Activated CD4-positive, alpha-beta T cell treated with anti-CD3 and anti-CD28 coated beads, Interleukin-2, amount 10 ng/mL, durations not matched to agents 7 days and 5 days (primary cell): ENCODE measurements around the gene GPR39. TPM values are rescaled to one million over a fixed set of nuclear protein-coding genes. Genes with fewer than 3 reads are reported as not detected.

Experiments used
- CTCF ChIA-PET: fragments of 350-600 bp; sonication (Branson Sonifier 250); formaldehyde crosslinking; loops from one replicate; lab custom pipeline; 2021; ENCODE audit warnings: antibody characterized with exemption; lab: Charles Lee
- POLR2A ChIA-PET: fragments of 350-600 bp; sonication (Branson Sonifier 250); formaldehyde crosslinking; loops from one replicate; lab custom pipeline; 2021; ENCODE audit warnings: antibody characterized with exemption; lab: Charles Lee
- DNase-seq: peaks from one replicate; pipeline ENCODE4 v3.0.0-alpha.2; 2020
- H3K27ac Mint-ChIP-seq: one replicate; pipeline ENCODE4 v1.8.0; 2021; ENCODE audit warnings: mild to moderate bottlenecking, moderate library complexity, mixed read lengths
- H3K27me3 Mint-ChIP-seq: one replicate; pipeline ENCODE4 v1.8.0; 2021; ENCODE audit warnings: mixed read lengths
- H3K36me3 Mint-ChIP-seq: one replicate; pipeline ENCODE4 v1.8.0; 2021; ENCODE audit warnings: low read depth, mixed read lengths
- H3K4me1 Mint-ChIP-seq: one replicate; pipeline ENCODE4 v1.8.0; 2021; ENCODE audit warnings: mixed read lengths
- H3K4me3 Mint-ChIP-seq: one replicate; pipeline ENCODE4 v1.8.0; 2021; ENCODE audit warnings: mild to moderate bottlenecking, moderate library complexity, mixed read lengths
- H3K9me3 Mint-ChIP-seq: one replicate; pipeline ENCODE4 v1.8.0; 2021; ENCODE audit warnings: mixed read lengths
- total RNA-seq, 2 experiments: library from RNA; stranded (reverse); gene quantifications; one replicate each; pipeline ENCODE4 v1.2.3, GENCODE V29; 2021

GPR39 gene
- total RNA-seq, 2 experiments from 2014 or later: not detected

DNA sequence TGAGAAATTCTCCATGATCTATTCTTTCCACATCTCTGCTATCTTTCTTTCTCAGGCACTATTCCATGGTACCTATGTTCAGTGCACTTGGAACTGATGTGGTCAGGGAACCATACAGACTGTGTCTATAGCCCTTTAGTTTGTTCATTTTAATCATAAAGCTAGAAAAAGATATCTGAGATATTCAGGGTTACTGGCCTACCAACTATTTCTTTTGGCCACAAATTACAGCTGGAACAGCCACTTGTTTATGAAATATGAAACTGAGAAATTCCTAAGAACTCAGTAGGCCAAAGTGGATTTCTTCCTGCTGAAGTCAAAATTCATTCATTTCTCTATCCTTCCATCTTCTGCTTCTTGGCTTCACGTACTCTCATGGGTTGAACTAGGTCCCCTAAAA is 276.2 kb downstream of the GPR39 start:
- no peak for DNase-seq
- H3K4me3 Mint-ChIP-seq: no peak overlapping the region
- H3K27me3 Mint-ChIP-seq: no peaks in the 10 kb centered on the region
- no peaks in the 10 kb centered on the region for H3K4me1 Mint-ChIP-seq
- no peak overlapping the region for H3K27ac Mint-ChIP-seq
- ChIA-PET POLR2A (no interaction called here), CTCF (no interaction called here)
- H3K9me3 Mint-ChIP-seq: no peaks in the 10 kb centered on the region
- no peaks in the 10 kb centered on the region for H3K36me3 Mint-ChIP-seq
